ENCODE results near the gene NBPF3.
"Not testable (repeated sequence)": the region's sequence is repeated elsewhere in the genome, so short reads cannot be mapped to it uniquely, and the experiment has no call there.

DNA sequence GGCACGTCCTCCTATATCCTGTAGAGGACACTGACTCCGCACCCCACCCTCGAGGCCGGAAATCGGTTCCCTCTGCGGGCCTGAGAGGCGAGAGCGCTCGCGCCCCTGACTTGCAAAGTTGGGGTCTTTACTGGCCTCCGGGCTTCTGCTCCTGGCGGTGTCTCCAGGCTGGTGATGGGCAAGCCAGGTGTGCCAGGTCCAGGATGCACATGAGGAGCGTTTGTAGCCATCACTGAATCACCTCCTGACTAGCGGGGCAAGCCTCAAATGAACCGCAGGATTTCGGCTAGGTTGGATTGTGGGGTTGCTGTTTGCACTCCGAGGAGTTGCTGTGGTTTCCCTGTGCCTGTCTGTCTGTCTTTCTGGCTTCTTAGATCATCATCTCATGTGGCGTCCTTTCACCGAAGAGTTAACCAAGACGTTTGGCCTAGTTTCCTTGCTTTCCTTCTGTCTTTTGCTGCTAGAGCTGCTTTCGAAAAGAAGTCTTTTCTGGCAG is 741 bp downstream of the NBPF3 start:
- TF ChIP-seq, protein P1, sequence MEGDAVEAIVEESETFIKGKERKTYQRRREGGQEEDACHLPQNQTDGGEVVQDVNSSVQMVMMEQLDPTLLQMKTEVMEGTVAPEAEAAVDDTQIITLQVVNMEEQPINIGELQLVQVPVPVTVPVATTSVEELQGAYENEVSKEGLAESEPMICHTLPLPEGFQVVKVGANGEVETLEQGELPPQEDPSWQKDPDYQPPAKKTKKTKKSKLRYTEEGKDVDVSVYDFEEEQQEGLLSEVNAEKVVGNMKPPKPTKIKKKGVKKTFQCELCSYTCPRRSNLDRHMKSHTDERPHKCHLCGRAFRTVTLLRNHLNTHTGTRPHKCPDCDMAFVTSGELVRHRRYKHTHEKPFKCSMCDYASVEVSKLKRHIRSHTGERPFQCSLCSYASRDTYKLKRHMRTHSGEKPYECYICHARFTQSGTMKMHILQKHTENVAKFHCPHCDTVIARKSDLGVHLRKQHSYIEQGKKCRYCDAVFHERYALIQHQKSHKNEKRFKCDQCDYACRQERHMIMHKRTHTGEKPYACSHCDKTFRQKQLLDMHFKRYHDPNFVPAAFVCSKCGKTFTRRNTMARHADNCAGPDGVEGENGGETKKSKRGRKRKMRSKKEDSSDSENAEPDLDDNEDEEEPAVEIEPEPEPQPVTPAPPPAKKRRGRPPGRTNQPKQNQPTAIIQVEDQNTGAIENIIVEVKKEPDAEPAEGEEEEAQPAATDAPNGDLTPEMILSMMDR (conservative IDR thresholded peaks at IDR 0.05): not testable (repeated sequence)
- not testable (repeated sequence) for TF ChIP-seq ZFX (IDR thresholded peaks at IDR 0.05)

All from C4-2B (cell line).